HUES6 (cell line): ENCODE data around the gene EIF2B5.

Source experiments
- H3K27ac ChIP-seq: 2 replicates; pipeline ENCODE4 v1.7.0; 2013; ENCODE audit warnings: low read depth, mild to moderate bottlenecking, low read length, inconsistent platforms
- H3K27me3 ChIP-seq: 2 replicates; pipeline ENCODE4 v1.6.1; 2013; ENCODE audit warnings: low read length; ENCODE audit not compliant: control insufficient read depth, insufficient read depth
- H3K36me3 ChIP-seq: 2 replicates; pipeline ENCODE4 v1.6.1; 2013; ENCODE audit warnings: low read length; ENCODE audit not compliant: control insufficient read depth, insufficient read depth
- H3K4me1 ChIP-seq: 2 replicates; pipeline ENCODE4 v1.6.1; 2013; ENCODE audit warnings: low read length; ENCODE audit not compliant: control insufficient read depth, insufficient read depth
- H3K4me3 ChIP-seq: 2 replicates; pipeline ENCODE4 v1.5.1; 2013; ENCODE audit warnings: low read depth, low read length
- H3K9ac ChIP-seq: one replicate; pipeline ENCODE4 v1.6.1; 2013; ENCODE audit warnings: mild to moderate bottlenecking, low read length
- H3K9me3 ChIP-seq: 2 replicates; pipeline ENCODE4 v1.6.1; 2013; ENCODE audit warnings: low read depth, low read length; ENCODE audit not compliant: control insufficient read depth, insufficient read depth

Gene EIF2B5

GRCh38 chr3:184183679-184184078 lies 48.5 kb downstream of the EIF2B5 start:
- Histone ChIP-seq H3K27ac (no peak overlapping the region; the same call in 1 of the 2 replicates), H3K9ac (no peak overlapping the region), H3K27me3 (no peaks in the 10 kb centered on the region), H3K36me3 (peaks cover 73% of the 10 kb centered on the region), H3K9me3 (no peaks in the 10 kb centered on the region), H3K4me3 (no peak overlapping the region), H3K4me1 (peaks cover 19% of the 10 kb centered on the region)

- peak overlapping the region; percentile 89 for H3K27ac ChIP-seq
- H3K36me3 ChIP-seq, result peaks cover 73% of the 10 kb centered on the region
- peak overlapping the region; percentile 72 for H3K9ac ChIP-seq
- no peaks in the 10 kb centered on the region for H3K27me3 ChIP-seq
- H3K9me3 ChIP-seq, result no peaks in the 10 kb centered on the region
- H3K4me1 ChIP-seq, result peaks cover 19% of the 10 kb centered on the region
- H3K4me3 ChIP-seq, result peak overlapping the region; percentile 95
Measured at GRCh38 chr3:184184546-184185230, 49.5 kb downstream of the EIF2B5 start.

GRCh38 chr3:184185461-184186183 lies 50.5 kb downstream of the EIF2B5 start:
- Histone ChIP-seq H3K9ac (peak overlapping the region; percentile 91), H3K36me3 (peaks cover 73% of the 10 kb centered on the region), H3K27me3 (no peaks in the 10 kb centered on the region), H3K4me3 (peak overlapping the region; percentile 95), H3K4me1 (peaks cover 19% of the 10 kb centered on the region), H3K27ac (peak overlapping the region; percentile 89), H3K9me3 (no peaks in the 10 kb centered on the region)

- Histone ChIP-seq H3K4me1 (peaks cover 19% of the 10 kb centered on the region), H3K9me3 (no peaks in the 10 kb centered on the region), H3K36me3 (peaks cover 73% of the 10 kb centered on the region), H3K27me3 (no peaks in the 10 kb centered on the region), H3K27ac (peak within 1 kb of the TSS; percentile 89), H3K9ac (peak within 1 kb of the TSS; percentile 91), H3K4me3 (peak within 1 kb of the TSS; percentile 95)
Measured at GRCh38 chr3:184186184-184186901, 51.2 kb downstream of the EIF2B5 start, which contains the start of gene ABCF3. TSS of gene ABCF3 (plus strand) at chr3:184186199. CDS start at chr3:184186208, 9 bp downstream.

- no peaks in the 10 kb centered on the region for H3K27me3 ChIP-seq
- peaks cover 19% of the 10 kb centered on the region for H3K4me1 ChIP-seq
- no peak overlapping the region for H3K27ac ChIP-seq
- H3K4me3 ChIP-seq, result peak overlapping the region; percentile 95
- H3K9me3 ChIP-seq, result no peaks in the 10 kb centered on the region
- peak overlapping the region; percentile 91 for H3K9ac ChIP-seq
- H3K36me3 ChIP-seq, result peaks cover 73% of the 10 kb centered on the region
Measured at GRCh38 chr3:184186902-184187207, 51.7 kb downstream of the EIF2B5 start.

- no peaks in the 10 kb centered on the region for H3K9me3 ChIP-seq
- H3K27ac ChIP-seq, result no peak overlapping the region
- peaks cover 19% of the 10 kb centered on the region for H3K4me1 ChIP-seq
- H3K36me3 ChIP-seq, result peaks cover 73% of the 10 kb centered on the region
- H3K9ac ChIP-seq, result no peak overlapping the region
- H3K27me3 ChIP-seq, result no peaks in the 10 kb centered on the region
- no peak overlapping the region for H3K4me3 ChIP-seq
Measured at GRCh38 chr3:184188080-184188479, 52.9 kb downstream of the EIF2B5 start.

- H3K9ac ChIP-seq, result no peak overlapping the region
Measured at GRCh38 chr3:184189421-184189820, 54.3 kb downstream of the EIF2B5 start.

GRCh38 chr3:184192889-184193288 lies 57.7 kb downstream of the EIF2B5 start:
- Histone ChIP-seq H3K36me3 (peaks cover 87% of the 10 kb centered on the region), H3K4me1 (no peaks in the 10 kb centered on the region), H3K27ac (no peak overlapping the region), H3K27me3 (no peaks in the 10 kb centered on the region), H3K9ac (no peak overlapping the region), H3K4me3 (no peak overlapping the region), H3K9me3 (no peaks in the 10 kb centered on the region)

More at GRCh38 chr3:184189421-184189820, 54.3 kb downstream of the EIF2B5 start:
- H3K36me3 ChIP-seq, result peaks cover 73% of the 10 kb centered on the region
- peaks cover 15% of the 10 kb centered on the region for H3K4me1 ChIP-seq
- no peaks in the 10 kb centered on the region for H3K9me3 ChIP-seq
- no peak overlapping the region for H3K27ac ChIP-seq
- H3K4me3 ChIP-seq, result no peak overlapping the region
- H3K27me3 ChIP-seq, result no peaks in the 10 kb centered on the region

- Histone ChIP-seq H3K27ac (no peak overlapping the region), H3K9me3 (no peaks in the 10 kb centered on the region), H3K27me3 (no peaks in the 10 kb centered on the region), H3K4me1 (no peaks in the 10 kb centered on the region), H3K9ac (no peak overlapping the region), H3K36me3 (peaks cover 75% of the 10 kb centered on the region), H3K4me3 (no peak overlapping the region)
Measured at GRCh38 chr3:184193991-184194539, 58.9 kb downstream of the EIF2B5 start.
